Smooth muscle cell (in vitro differentiated cells): ENCODE results near the gene HOXC9. TPM values are rescaled to one million over a fixed set of nuclear protein-coding genes. Genes with fewer than 3 reads are reported as not detected.

ENCODE experiments used
- DNase-seq: peaks from one replicate; lab custom pipeline; 2025; ENCODE audit not compliant: unreplicated experiment; lab: John Stamatoyannopoulos, UW
- H2AFZ ChIP-seq: fragments of 200-600 bp; sonication (generic); 2 replicates; pipeline ENCODE4 v1.6.0; 2016; ENCODE audit warnings: antibody characterized with exemption, low read depth, mild to moderate bottlenecking
- H3F3A ChIP-seq: fragments of 200-600 bp; sonication (generic); 2 replicates; pipeline ENCODE4 v1.6.0; 2017; ENCODE audit warnings: antibody characterized with exemption, low read depth
- H3K27ac ChIP-seq: fragments of 200-600 bp; sonication (generic); 2 replicates; pipeline ENCODE4 v1.5.1; 2016; ENCODE audit warnings: low read depth, mild to moderate bottlenecking
- H3K27me3 ChIP-seq: fragments of 200-600 bp; sonication (generic); 2 replicates; pipeline ENCODE4 v1.6.1; 2016; ENCODE audit warnings: low read depth, mild to moderate bottlenecking
- H3K36me3 ChIP-seq: fragments of 200-600 bp; sonication (generic); 2 replicates; pipeline ENCODE4 v1.5.1; 2016; ENCODE audit warnings: low read depth
- H3K4me1 ChIP-seq: fragments of 200-600 bp; sonication (generic); 2 replicates; pipeline ENCODE4 v1.5.1; 2016; ENCODE audit warnings: low read depth
- H3K4me2 ChIP-seq: fragments of 200-600 bp; sonication (generic); 2 replicates; pipeline ENCODE4 v1.6.0; 2016; ENCODE audit warnings: mild to moderate bottlenecking
- H3K4me3 ChIP-seq: fragments of 200-600 bp; sonication (generic); 2 replicates; pipeline ENCODE4 v1.5.1; 2016; ENCODE audit warnings: mild to moderate bottlenecking
- H3K79me2 ChIP-seq: fragments of 200-600 bp; sonication (generic); 2 replicates; pipeline ENCODE4 v1.6.0; 2016; ENCODE audit warnings: low read depth, mild to moderate bottlenecking
- H3K9ac ChIP-seq: fragments of 200-600 bp; sonication (generic); 2 replicates; pipeline ENCODE4 v1.6.0; 2016; ENCODE audit warnings: low read depth
- H3K9me3 ChIP-seq: fragments of 200-600 bp; sonication (generic); replicated peaks from 2 replicates; pipeline ENCODE4 v1.5.1; 2016; ENCODE audit warnings: low read depth
- H4K20me1 ChIP-seq: fragments of 200-600 bp; sonication (generic); 2 replicates; pipeline ENCODE4 v1.6.0; 2016; ENCODE audit warnings: low read depth
- WGBS: methylation state at CpG from one replicate; pipeline ENCODE4 v1.1.7; 2016; ENCODE audit warnings: low lambda C conversion rate; 5-methylcytosine and 5-hydroxymethylcytosine counted together
- polyA plus RNA-seq: library from polyadenylated mRNA; unstranded; fragments of >200 nt; fragmentation: Nextera tagmentation; extraction: Ambion mirVana; gene quantifications from 2 replicates; pipeline ENCODE4 v1.2.1, GENCODE V29; 2016
- total RNA-seq: library from RNA; depleted of rRNA; stranded (reverse); fragments of >200 nt; gene quantifications from 2 replicates; pipeline ENCODE4 v1.2.3, GENCODE V29; 2014
- TF ChIP-seq, protein P1 (sequence below): fragments of 200-600 bp; sonication (generic); IDR thresholded peaks from 2 replicates; pipeline ENCODE4 v1.5.1; 2017; ENCODE audit warnings: borderline replicate concordance, mild to moderate bottlenecking, antibody characterized with exemption; ENCODE audit not compliant: insufficient read depth, poor library complexity, severe bottlenecking

The HOXC9 gene
- total and polyA plus RNA-seq, 2 experiments from 2014 or later: 1.2 to 2.7 TPM

DNA sequence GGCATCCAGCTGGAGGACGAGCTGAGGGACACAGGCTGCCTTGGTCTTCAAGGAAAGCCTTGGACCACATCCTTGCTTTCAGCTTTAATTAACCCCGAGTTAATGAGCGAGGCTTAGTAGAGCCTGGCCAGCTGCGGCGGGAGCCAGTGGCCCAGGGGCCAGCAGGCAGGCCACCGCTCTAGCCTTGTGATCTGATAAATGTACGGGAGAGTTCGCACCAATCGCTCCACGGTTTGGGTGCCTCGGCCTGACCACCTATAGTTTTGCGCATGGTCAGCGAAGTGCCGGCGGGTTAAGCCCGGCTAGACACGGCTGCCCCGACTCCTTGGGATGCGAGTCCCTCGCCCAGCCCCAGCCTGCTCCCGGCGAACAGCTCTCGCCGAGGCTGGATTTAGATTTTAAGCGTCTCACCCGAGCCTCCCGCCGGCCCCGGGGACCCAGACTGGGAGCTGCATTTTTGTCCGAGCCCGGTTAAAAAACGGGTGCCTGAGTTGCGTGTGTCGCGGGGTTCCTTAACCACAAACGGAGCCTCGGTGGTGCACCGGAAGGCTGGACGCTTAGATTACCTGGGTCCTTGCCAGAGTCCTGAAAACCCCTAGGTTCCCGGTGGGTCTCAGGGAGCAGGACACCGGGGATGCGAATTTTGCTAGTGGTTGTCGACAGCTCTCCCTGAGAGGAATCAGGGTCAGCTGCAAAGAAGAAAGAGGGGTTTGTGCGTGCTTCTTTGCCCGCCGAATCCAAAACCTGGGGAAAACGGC lies 48.2 kb upstream of the HOXC9 start:
- WGBS: 14% methylated on average over 46 of the region's 47 CpGs
- H3K4me1 ChIP-seq: no peaks in the 10 kb centered on the region
- DNase-seq: no peak
- no peaks in the 10 kb centered on the region for H3K79me2 ChIP-seq
- H2AFZ ChIP-seq: no peak overlapping the region
- H3K4me3 ChIP-seq: no peak overlapping the region
- TF ChIP-seq, protein P1, sequence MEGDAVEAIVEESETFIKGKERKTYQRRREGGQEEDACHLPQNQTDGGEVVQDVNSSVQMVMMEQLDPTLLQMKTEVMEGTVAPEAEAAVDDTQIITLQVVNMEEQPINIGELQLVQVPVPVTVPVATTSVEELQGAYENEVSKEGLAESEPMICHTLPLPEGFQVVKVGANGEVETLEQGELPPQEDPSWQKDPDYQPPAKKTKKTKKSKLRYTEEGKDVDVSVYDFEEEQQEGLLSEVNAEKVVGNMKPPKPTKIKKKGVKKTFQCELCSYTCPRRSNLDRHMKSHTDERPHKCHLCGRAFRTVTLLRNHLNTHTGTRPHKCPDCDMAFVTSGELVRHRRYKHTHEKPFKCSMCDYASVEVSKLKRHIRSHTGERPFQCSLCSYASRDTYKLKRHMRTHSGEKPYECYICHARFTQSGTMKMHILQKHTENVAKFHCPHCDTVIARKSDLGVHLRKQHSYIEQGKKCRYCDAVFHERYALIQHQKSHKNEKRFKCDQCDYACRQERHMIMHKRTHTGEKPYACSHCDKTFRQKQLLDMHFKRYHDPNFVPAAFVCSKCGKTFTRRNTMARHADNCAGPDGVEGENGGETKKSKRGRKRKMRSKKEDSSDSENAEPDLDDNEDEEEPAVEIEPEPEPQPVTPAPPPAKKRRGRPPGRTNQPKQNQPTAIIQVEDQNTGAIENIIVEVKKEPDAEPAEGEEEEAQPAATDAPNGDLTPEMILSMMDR: no peak
- no peak overlapping the region for H3K9ac ChIP-seq
- no peaks in the 10 kb centered on the region for H4K20me1 ChIP-seq
- peaks cover 4% of the 10 kb centered on the region for H3F3A ChIP-seq
- H3K27me3 ChIP-seq: peaks cover 100% of the 10 kb centered on the region
- no peaks in the 10 kb centered on the region for H3K9me3 ChIP-seq
- H3K27ac ChIP-seq: no peak overlapping the region
- H3K36me3 ChIP-seq: no peaks in the 10 kb centered on the region
- no peak overlapping the region for H3K4me2 ChIP-seq

DNA sequence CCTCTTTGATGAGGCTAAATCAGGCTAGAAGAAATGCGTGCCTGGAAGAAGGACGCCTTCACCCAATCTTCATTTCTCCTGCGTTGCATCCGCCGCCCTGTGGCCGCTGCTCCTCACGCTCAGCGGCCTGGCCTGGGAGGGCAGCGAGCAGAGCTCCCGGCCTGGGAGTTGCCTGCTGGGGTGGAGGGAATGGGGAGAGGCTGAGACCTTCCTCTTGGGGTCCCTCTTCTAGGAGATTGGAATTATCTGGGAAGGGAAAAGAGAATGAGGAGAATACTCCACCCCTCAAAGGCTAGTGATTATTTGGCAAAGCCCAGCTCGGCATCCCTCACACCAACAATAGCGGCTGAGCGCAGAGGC lies 47.6 kb upstream of the HOXC9 start:
- DNase-seq: no peak
- no peak overlapping the region for H3K4me3 ChIP-seq
- H3K4me2 ChIP-seq: no peak overlapping the region
- peaks cover 100% of the 10 kb centered on the region for H3K27me3 ChIP-seq
- H4K20me1 ChIP-seq: no peaks in the 10 kb centered on the region
- no peak overlapping the region for H3K9ac ChIP-seq
- H3K36me3 ChIP-seq: no peaks in the 10 kb centered on the region
- 9% methylated on average over 13 of the region's 13 CpGs for WGBS
- H3K4me1 ChIP-seq: no peaks in the 10 kb centered on the region
- H3F3A ChIP-seq: peaks cover 4% of the 10 kb centered on the region
- TF ChIP-seq, protein P1: no peak
- no peak overlapping the region for H2AFZ ChIP-seq
- H3K9me3 ChIP-seq: no peaks in the 10 kb centered on the region
- no peak overlapping the region for H3K27ac ChIP-seq
- no peaks in the 10 kb centered on the region for H3K79me2 ChIP-seq

GRCh38 chr12:53952871-53953734 lies 46.9 kb upstream of the HOXC9 start:
- no peak for DNase-seq
- H3K27ac ChIP-seq: no peak overlapping the region
- no peak overlapping the region for H3K4me3 ChIP-seq
- no peaks in the 10 kb centered on the region for H3K9me3 ChIP-seq
- TF ChIP-seq, protein P1: no peak
- H2AFZ ChIP-seq: no peak overlapping the region
- H3K4me1 ChIP-seq: no peaks in the 10 kb centered on the region
- no peaks in the 10 kb centered on the region for H3K79me2 ChIP-seq
- 6% methylated on average over 37 of the region's 38 CpGs for WGBS
- H4K20me1 ChIP-seq: no peaks in the 10 kb centered on the region
- H3K4me2 ChIP-seq: peak overlapping the region; percentile 18
- H3K9ac ChIP-seq: no peak overlapping the region
- peaks cover 4% of the 10 kb centered on the region for H3F3A ChIP-seq
- H3K27me3 ChIP-seq: peaks cover 100% of the 10 kb centered on the region
- no peaks in the 10 kb centered on the region for H3K36me3 ChIP-seq
